ENCODE data around the gene TSPAN4. TPM values are rescaled to one million over a fixed set of nuclear protein-coding genes. Genes with fewer than 3 reads are reported as not detected.

The TSPAN4 gene
- total and polyA plus RNA-seq, 9 of the 15 experiments (the other 6 are each of a cell fraction or from before 2014, with no cell fraction given): 0.07 to 31.0 (median 15.7) TPM

DNA sequence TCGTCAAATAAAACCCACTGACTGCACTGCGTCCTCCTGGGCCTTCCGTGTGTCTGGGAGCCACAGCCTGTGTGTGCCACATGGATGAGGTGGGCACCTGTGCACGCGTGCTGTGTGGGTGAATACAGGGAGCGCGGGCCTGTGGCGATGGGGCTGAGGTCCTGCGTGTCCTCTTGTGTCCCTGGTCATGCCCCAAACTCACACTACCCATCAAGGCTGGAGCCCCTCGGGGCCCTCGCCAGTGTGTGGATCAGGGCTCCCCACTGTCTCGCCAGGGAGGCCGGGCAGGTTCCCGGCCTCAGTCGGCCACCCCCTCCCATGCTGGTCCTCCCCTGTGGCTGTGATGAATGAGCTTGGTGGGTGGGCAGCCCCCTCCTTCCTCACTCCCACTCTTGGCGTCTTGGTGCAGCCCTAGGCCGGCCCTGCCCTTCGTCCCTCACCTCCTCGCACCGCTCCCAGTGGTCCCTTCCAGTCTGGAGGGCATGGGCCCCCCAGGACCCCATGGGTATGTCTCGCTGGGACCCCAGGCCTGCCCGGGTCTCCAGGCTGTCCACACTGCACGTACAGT is 10.6 kb upstream of the TSPAN4 start (continued):
- TF ChIP-seq, protein P1, sequence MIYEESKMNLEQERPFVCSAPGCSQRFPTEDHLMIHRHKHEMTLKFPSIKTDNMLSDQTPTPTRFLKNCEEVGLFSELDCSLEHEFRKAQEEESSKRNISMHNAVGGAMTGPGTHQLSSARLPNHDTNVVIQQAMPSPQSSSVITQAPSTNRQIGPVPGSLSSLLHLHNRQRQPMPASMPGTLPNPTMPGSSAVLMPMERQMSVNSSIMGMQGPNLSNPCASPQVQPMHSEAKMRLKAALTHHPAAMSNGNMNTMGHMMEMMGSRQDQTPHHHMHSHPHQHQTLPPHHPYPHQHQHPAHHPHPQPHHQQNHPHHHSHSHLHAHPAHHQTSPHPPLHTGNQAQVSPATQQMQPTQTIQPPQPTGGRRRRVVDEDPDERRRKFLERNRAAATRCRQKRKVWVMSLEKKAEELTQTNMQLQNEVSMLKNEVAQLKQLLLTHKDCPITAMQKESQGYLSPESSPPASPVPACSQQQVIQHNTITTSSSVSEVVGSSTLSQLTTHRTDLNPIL (CRISPR knock-in tag; IDR thresholded peaks at IDR 0.05): no peak
- TF ChIP-seq, protein P2, sequence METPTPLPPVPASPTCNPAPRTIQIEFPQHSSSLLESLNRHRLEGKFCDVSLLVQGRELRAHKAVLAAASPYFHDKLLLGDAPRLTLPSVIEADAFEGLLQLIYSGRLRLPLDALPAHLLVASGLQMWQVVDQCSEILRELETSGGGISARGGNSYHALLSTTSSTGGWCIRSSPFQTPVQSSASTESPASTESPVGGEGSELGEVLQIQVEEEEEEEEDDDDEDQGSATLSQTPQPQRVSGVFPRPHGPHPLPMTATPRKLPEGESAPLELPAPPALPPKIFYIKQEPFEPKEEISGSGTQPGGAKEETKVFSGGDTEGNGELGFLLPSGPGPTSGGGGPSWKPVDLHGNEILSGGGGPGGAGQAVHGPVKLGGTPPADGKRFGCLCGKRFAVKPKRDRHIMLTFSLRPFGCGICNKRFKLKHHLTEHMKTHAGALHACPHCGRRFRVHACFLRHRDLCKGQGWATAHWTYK (CRISPR knock-in tag; IDR thresholded peaks at IDR 0.05): no peak
- TF ChIP-seq ZNF253 (CRISPR knock-in tag; conservative IDR thresholded peaks at IDR 0.05) (no peak), ZNF561 (CRISPR knock-in tag; conservative IDR thresholded peaks at IDR 0.05) (no peak), FOSL1 (tag; conservative IDR thresholded peaks at IDR 0.05) (no peak), ERF (CRISPR knock-in tag; IDR thresholded peaks at IDR 0.05) (no peak), MIER1 (IDR thresholded peaks at IDR 0.05; ENCODE audit: low read depth) (no peak), FOXA1 (IDR thresholded peaks at IDR 0.05; ENCODE audit: borderline replicate concordance) (no peak), TCFL5 (CRISPR knock-in tag; conservative IDR thresholded peaks at IDR 0.05) (no peak), BHLHE40 (IDR thresholded peaks at IDR 0.05; ENCODE audit: low read length) (no peak), BMI1 (IDR thresholded peaks at IDR 0.05; ENCODE audit: low read length) (no peak), POLR2AphosphoS5 (IDR thresholded peaks at IDR 0.05; ENCODE audit: control insufficient read depth, insufficient read depth, low read depth, low read length) (no peak), ATF7 (IDR thresholded peaks at IDR 0.05) (no peak), SMARCA5 (IDR thresholded peaks at IDR 0.05) (no peak), PRMT5 (CRISPR knock-in tag; IDR thresholded peaks at IDR 0.05) (no peak), ZNF551 (CRISPR knock-in tag; IDR thresholded peaks at IDR 0.05) (no peak), ZNF212 (CRISPR knock-in tag; IDR thresholded peaks at IDR 0.05) (no peak)
- TF ChIP-seq, protein P3, sequence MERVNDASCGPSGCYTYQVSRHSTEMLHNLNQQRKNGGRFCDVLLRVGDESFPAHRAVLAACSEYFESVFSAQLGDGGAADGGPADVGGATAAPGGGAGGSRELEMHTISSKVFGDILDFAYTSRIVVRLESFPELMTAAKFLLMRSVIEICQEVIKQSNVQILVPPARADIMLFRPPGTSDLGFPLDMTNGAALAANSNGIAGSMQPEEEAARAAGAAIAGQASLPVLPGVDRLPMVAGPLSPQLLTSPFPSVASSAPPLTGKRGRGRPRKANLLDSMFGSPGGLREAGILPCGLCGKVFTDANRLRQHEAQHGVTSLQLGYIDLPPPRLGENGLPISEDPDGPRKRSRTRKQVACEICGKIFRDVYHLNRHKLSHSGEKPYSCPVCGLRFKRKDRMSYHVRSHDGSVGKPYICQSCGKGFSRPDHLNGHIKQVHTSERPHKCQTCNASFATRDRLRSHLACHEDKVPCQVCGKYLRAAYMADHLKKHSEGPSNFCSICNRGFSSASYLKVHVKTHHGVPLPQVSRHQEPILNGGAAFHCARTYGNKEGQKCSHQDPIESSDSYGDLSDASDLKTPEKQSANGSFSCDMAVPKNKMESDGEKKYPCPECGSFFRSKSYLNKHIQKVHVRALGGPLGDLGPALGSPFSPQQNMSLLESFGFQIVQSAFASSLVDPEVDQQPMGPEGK (CRISPR knock-in tag; IDR thresholded peaks at IDR 0.05; ENCODE audit: borderline replicate concordance): no peak
- TF ChIP-seq, protein P4, sequence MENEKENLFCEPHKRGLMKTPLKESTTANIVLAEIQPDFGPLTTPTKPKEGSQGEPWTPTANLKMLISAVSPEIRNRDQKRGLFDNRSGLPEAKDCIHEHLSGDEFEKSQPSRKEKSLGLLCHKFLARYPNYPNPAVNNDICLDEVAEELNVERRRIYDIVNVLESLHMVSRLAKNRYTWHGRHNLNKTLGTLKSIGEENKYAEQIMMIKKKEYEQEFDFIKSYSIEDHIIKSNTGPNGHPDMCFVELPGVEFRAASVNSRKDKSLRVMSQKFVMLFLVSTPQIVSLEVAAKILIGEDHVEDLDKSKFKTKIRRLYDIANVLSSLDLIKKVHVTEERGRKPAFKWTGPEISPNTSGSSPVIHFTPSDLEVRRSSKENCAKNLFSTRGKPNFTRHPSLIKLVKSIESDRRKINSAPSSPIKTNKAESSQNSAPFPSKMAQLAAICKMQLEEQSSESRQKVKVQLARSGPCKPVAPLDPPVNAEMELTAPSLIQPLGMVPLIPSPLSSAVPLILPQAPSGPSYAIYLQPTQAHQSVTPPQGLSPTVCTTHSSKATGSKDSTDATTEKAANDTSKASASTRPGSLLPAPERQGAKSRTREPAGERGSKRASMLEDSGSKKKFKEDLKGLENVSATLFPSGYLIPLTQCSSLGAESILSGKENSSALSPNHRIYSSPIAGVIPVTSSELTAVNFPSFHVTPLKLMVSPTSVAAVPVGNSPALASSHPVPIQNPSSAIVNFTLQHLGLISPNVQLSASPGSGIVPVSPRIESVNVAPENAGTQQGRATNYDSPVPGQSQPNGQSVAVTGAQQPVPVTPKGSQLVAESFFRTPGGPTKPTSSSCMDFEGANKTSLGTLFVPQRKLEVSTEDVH (IDR thresholded peaks at IDR 0.05; ENCODE audit: low read depth, partially characterized antibody): no peak
- TF ChIP-seq, protein P5, sequence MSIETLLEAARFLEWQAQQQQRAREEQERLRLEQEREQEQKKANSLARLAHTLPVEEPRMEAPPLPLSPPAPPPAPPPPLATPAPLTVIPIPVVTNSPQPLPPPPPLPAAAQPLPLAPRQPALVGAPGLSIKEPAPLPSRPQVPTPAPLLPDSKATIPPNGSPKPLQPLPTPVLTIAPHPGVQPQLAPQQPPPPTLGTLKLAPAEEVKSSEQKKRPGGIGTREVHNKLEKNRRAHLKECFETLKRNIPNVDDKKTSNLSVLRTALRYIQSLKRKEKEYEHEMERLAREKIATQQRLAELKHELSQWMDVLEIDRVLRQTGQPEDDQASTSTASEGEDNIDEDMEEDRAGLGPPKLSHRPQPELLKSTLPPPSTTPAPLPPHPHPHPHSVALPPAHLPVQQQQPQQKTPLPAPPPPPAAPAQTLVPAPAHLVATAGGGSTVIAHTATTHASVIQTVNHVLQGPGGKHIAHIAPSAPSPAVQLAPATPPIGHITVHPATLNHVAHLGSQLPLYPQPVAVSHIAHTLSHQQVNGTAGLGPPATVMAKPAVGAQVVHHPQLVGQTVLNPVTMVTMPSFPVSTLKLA (conservative IDR thresholded peaks at IDR 0.05): no peak

All from K562 (cell line).